ENCODE results near the gene GNG8.
A peak's percentile ranks its signal among the peaks of the same experiment; 100 is the strongest.

GNG8 gene

DNA sequence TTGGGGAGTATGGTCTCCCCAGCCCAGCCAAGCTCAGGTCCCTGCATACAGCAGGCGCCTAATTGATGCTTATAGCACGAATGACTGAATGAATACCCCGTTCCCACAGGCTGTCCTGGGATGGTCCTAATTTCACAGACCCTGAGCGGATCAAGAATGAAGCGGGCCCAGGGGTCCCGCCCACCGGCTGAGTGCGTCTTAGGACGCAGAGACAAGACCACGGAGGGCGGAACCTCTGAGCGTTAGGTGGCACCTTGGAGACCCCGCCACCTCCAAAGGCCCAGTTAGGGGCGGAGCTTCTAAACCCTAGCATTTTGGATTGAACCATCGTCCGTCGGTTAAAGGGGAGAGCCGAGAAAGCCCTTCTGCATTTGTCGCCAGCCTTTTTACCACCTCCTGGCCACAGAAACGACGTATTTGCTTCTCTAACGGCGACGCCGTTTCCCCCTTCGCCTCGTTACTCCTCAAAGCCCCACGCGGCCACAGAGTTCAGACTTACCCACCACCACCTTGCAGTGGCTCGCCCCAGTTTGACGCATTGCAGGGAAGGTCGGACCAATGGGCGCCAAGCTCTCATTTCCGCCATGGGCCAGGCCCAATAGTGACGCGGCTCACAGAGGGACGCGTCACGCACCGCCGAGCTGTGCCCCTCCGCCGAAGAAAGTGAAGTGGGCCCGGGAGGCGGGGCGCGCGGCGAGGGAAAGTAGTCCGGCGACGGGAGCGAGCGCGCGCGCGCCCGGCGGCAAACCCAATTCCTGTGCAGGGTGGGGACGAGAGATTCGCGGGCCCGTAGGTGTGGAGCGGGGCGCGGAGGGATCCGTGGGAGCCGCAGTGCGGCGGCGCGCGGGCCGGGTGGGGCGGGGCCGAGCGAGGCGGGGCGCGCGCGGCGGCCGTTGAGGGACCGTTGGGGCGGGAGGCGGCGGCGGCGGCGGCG, 35.4 kb downstream of the GNG8 start (continued):
- TF ChIP-seq, protein P1, sequence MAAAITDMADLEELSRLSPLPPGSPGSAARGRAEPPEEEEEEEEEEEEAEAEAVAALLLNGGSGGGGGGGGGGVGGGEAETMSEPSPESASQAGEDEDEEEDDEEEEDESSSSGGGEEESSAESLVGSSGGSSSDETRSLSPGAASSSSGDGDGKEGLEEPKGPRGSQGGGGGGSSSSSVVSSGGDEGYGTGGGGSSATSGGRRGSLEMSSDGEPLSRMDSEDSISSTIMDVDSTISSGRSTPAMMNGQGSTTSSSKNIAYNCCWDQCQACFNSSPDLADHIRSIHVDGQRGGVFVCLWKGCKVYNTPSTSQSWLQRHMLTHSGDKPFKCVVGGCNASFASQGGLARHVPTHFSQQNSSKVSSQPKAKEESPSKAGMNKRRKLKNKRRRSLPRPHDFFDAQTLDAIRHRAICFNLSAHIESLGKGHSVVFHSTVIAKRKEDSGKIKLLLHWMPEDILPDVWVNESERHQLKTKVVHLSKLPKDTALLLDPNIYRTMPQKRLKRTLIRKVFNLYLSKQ (tag by site-specific recombination; IDR thresholded peaks at IDR 0.05; ENCODE audit: borderline replicate concordance), result no peak
- TF ChIP-seq RBAK (tag by site-specific recombination; IDR thresholded peaks at IDR 0.05), result no peak
- TF ChIP-seq ZNF10 (tag by site-specific recombination; IDR thresholded peaks at IDR 0.05), result peak; percentile 64; the same call in 1 of the 2 replicates
- peak; percentile 67 for TF ChIP-seq ZIC2 (tag by site-specific recombination; IDR thresholded peaks at IDR 0.05)
- TF ChIP-seq YY2 (tag by site-specific recombination; IDR thresholded peaks at IDR 0.05), result peak; percentile 93
- no peak for TF ChIP-seq ZNF670 (tag by site-specific recombination; IDR thresholded peaks at IDR 0.05; ENCODE audit: low read depth)
- no peak for TF ChIP-seq ZNF791 (tag by site-specific recombination; IDR thresholded peaks at IDR 0.05)
- peak; percentile 39; the same call in 1 of the 2 replicates for TF ChIP-seq ZNF121 (tag by site-specific recombination; IDR thresholded peaks at IDR 0.05)
- no peak for TF ChIP-seq ZNF138 (tag by site-specific recombination; IDR thresholded peaks at IDR 0.05; ENCODE audit: borderline replicate concordance)
- peak; percentile 98 for TF ChIP-seq ZNF324 (tag by site-specific recombination; IDR thresholded peaks at IDR 0.05)
- TF ChIP-seq, protein P2, sequence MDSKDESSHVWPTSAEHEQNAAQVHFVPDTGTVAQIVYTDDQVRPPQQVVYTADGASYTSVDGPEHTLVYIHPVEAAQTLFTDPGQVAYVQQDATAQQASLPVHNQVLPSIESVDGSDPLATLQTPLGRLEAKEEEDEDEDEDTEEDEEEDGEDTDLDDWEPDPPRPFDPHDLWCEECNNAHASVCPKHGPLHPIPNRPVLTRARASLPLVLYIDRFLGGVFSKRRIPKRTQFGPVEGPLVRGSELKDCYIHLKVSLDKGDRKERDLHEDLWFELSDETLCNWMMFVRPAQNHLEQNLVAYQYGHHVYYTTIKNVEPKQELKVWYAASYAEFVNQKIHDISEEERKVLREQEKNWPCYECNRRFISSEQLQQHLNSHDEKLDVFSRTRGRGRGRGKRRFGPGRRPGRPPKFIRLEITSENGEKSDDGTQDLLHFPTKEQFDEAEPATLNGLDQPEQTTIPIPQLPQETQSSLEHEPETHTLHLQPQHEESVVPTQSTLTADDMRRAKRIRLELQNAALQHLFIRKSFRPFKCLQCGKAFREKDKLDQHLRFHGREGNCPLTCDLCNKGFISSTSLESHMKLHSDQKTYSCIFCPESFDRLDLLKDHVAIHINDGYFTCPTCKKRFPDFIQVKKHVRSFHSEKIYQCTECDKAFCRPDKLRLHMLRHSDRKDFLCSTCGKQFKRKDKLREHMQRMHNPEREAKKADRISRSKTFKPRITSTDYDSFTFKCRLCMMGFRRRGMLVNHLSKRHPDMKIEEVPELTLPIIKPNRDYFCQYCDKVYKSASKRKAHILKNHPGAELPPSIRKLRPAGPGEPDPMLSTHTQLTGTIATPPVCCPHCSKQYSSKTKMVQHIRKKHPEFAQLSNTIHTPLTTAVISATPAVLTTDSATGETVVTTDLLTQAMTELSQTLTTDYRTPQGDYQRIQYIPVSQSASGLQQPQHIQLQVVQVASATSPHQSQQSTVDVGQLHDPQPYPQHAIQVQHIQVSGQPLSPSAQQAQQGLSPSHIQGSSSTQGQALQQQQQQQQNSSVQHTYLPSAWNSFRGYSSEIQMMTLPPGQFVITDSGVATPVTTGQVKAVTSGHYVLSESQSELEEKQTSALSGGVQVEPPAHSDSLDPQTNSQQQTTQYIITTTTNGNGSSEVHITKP (tag by site-specific recombination; IDR thresholded peaks at IDR 0.05), result peak; percentile 100
- peak; percentile 89 for TF ChIP-seq SP2 (tag by site-specific recombination; IDR thresholded peaks at IDR 0.05)
- TF ChIP-seq, protein P3, sequence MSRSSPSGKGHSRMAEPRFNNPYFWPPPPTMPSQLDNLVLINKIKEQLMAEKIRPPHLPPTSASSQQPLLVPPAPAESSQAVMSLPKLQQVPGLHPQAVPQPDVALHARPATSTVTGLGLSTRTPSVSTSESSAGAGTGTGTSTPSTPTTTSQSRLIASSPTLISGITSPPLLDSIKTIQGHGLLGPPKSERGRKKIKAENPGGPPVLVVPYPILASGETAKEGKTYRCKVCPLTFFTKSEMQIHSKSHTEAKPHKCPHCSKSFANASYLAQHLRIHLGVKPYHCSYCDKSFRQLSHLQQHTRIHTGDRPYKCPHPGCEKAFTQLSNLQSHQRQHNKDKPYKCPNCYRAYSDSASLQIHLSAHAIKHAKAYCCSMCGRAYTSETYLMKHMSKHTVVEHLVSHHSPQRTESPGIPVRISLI (tag by site-specific recombination; IDR thresholded peaks at IDR 0.05), result no peak
- TF ChIP-seq, protein P4, sequence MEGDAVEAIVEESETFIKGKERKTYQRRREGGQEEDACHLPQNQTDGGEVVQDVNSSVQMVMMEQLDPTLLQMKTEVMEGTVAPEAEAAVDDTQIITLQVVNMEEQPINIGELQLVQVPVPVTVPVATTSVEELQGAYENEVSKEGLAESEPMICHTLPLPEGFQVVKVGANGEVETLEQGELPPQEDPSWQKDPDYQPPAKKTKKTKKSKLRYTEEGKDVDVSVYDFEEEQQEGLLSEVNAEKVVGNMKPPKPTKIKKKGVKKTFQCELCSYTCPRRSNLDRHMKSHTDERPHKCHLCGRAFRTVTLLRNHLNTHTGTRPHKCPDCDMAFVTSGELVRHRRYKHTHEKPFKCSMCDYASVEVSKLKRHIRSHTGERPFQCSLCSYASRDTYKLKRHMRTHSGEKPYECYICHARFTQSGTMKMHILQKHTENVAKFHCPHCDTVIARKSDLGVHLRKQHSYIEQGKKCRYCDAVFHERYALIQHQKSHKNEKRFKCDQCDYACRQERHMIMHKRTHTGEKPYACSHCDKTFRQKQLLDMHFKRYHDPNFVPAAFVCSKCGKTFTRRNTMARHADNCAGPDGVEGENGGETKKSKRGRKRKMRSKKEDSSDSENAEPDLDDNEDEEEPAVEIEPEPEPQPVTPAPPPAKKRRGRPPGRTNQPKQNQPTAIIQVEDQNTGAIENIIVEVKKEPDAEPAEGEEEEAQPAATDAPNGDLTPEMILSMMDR (tag by site-specific recombination; IDR thresholded peaks at IDR 0.05), result no peak
- TF ChIP-seq, protein P5, sequence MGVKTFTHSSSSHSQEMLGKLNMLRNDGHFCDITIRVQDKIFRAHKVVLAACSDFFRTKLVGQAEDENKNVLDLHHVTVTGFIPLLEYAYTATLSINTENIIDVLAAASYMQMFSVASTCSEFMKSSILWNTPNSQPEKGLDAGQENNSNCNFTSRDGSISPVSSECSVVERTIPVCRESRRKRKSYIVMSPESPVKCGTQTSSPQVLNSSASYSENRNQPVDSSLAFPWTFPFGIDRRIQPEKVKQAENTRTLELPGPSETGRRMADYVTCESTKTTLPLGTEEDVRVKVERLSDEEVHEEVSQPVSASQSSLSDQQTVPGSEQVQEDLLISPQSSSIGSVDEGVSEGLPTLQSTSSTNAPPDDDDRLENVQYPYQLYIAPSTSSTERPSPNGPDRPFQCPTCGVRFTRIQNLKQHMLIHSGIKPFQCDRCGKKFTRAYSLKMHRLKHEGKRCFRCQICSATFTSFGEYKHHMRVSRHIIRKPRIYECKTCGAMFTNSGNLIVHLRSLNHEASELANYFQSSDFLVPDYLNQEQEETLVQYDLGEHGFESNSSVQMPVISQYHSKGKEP (tag by site-specific recombination; IDR thresholded peaks at IDR 0.05), result 0 out of 2 replicates have a peak, but pooled peaks have one; percentile 26
- no peak for TF ChIP-seq ZNF548 (tag by site-specific recombination; IDR thresholded peaks at IDR 0.05)
- TF ChIP-seq, protein P6, sequence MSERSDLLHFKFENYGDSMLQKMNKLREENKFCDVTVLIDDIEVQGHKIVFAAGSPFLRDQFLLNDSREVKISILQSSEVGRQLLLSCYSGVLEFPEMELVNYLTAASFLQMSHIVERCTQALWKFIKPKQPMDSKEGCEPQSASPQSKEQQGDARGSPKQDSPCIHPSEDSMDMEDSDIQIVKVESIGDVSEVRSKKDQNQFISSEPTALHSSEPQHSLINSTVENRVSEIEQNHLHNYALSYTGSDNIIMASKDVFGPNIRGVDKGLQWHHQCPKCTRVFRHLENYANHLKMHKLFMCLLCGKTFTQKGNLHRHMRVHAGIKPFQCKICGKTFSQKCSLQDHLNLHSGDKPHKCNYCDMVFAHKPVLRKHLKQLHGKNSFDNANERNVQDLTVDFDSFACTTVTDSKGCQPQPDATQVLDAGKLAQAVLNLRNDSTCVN (tag by site-specific recombination; optimal IDR thresholded peaks at IDR 0.05), result peak; percentile 100
- TF ChIP-seq HOXD13 (CRISPR knock-in tag; IDR thresholded peaks at IDR 0.05; ENCODE audit: borderline replicate concordance), result no peak
- peak; percentile 28; the same call in 1 of the 2 replicates for TF ChIP-seq MZF1 (tag by site-specific recombination; IDR thresholded peaks at IDR 0.05; ENCODE audit: borderline replicate concordance)
- TF ChIP-seq, protein P7, sequence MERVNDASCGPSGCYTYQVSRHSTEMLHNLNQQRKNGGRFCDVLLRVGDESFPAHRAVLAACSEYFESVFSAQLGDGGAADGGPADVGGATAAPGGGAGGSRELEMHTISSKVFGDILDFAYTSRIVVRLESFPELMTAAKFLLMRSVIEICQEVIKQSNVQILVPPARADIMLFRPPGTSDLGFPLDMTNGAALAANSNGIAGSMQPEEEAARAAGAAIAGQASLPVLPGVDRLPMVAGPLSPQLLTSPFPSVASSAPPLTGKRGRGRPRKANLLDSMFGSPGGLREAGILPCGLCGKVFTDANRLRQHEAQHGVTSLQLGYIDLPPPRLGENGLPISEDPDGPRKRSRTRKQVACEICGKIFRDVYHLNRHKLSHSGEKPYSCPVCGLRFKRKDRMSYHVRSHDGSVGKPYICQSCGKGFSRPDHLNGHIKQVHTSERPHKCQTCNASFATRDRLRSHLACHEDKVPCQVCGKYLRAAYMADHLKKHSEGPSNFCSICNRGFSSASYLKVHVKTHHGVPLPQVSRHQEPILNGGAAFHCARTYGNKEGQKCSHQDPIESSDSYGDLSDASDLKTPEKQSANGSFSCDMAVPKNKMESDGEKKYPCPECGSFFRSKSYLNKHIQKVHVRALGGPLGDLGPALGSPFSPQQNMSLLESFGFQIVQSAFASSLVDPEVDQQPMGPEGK (tag by site-specific recombination; IDR thresholded peaks at IDR 0.05), result peak; percentile 82
- no peak; the same call in 1 of the 2 replicates for TF ChIP-seq HOXC10 (CRISPR knock-in tag; IDR thresholded peaks at IDR 0.05)

All from HEK293 (cell line).